H9 (cell line): ENCODE data around the gene MVD. TPM values are rescaled to one million over a fixed set of nuclear protein-coding genes. Genes with fewer than 3 reads are reported as not detected.

Source experiments
- DNase-seq: peaks from one replicate; pipeline ENCODE4 v3.0.0-alpha.2; 2017
- H2AFZ ChIP-seq: one replicate; pipeline ENCODE4 v1.6.1; 2013; ENCODE audit warnings: mild to moderate bottlenecking, low read length, control low read depth, moderate library complexity
- H2AK5ac ChIP-seq: 2 replicates; pipeline ENCODE4 v1.6.1; 2013; ENCODE audit warnings: low read length, control low read depth, mixed read lengths; ENCODE audit not compliant: insufficient read length
- H2BK120ac ChIP-seq: one replicate; pipeline ENCODE4 v1.6.1; 2013; ENCODE audit warnings: low read depth, mild to moderate bottlenecking, low read length, control low read depth, inconsistent platforms; ENCODE audit not compliant: poor library complexity, severe bottlenecking
- H2BK12ac ChIP-seq: 2 replicates; pipeline ENCODE4 v1.6.1; 2013; ENCODE audit warnings: low read length, control low read depth, mixed read lengths, low read depth; ENCODE audit not compliant: insufficient read length
- H2BK15ac ChIP-seq: 2 replicates; pipeline ENCODE4 v1.6.1; 2013; ENCODE audit warnings: low read depth, low read length, control low read depth
- H2BK20ac ChIP-seq: one replicate; pipeline ENCODE4 v1.6.1; 2013; ENCODE audit warnings: low read depth, mild to moderate bottlenecking, low read length, control low read depth, inconsistent platforms; ENCODE audit not compliant: poor library complexity, severe bottlenecking
- H2BK5ac ChIP-seq: 2 replicates; pipeline ENCODE4 v1.6.1; 2013; ENCODE audit warnings: low read length, control low read depth, mixed read lengths; ENCODE audit not compliant: insufficient read length
- H3K14ac ChIP-seq: 2 replicates; pipeline ENCODE4 v1.6.1; 2013; ENCODE audit warnings: low read length, control low read depth; ENCODE audit not compliant: insufficient read depth
- H3K18ac ChIP-seq: 2 replicates; pipeline ENCODE4 v1.6.1; 2013; ENCODE audit warnings: low read depth, mild to moderate bottlenecking, mixed read lengths, low read length, control low read depth; ENCODE audit not compliant: insufficient read length
- H3K23ac ChIP-seq: 2 replicates; pipeline ENCODE4 v1.6.1; 2013; ENCODE audit warnings: low read length, control low read depth, mixed read lengths, low read depth; ENCODE audit not compliant: insufficient read length
- H3K23me2 ChIP-seq: 2 replicates; pipeline ENCODE4 v1.6.1; 2013; ENCODE audit warnings: low read depth, mild to moderate bottlenecking, mixed read lengths, low read length, control low read depth; ENCODE audit not compliant: insufficient read length, poor library complexity, severe bottlenecking
- H3K27ac ChIP-seq: 2 replicates; pipeline ENCODE4 v1.5.1; 2013; ENCODE audit warnings: low read length, control low read depth, mixed read lengths, low read depth; ENCODE audit not compliant: insufficient read length
- H3K27me3 ChIP-seq: 2 replicates; pipeline ENCODE4 v1.6.1; 2013; ENCODE audit warnings: low read length, control low read depth, inconsistent platforms; ENCODE audit not compliant: insufficient read depth
- H3K4ac ChIP-seq: 2 replicates; pipeline ENCODE4 v1.6.1; 2013; ENCODE audit warnings: low read depth, mild to moderate bottlenecking, control low read depth, inconsistent platforms, low read length, moderate library complexity
- H3K4me1 ChIP-seq: 2 replicates; pipeline ENCODE4 v1.6.1; 2013; ENCODE audit warnings: low read length, control low read depth, inconsistent platforms; ENCODE audit not compliant: insufficient read depth
- H3K4me2 ChIP-seq: 2 replicates; pipeline ENCODE4 v1.6.1; 2013; ENCODE audit warnings: low read length, control low read depth, mixed read lengths; ENCODE audit not compliant: insufficient read length, insufficient read depth
- H3K56ac ChIP-seq: 2 replicates; pipeline ENCODE4 v1.6.1; 2013; ENCODE audit warnings: low read depth, mild to moderate bottlenecking, mixed read lengths, low read length, control low read depth; ENCODE audit not compliant: insufficient read length
- H3K79me1 ChIP-seq: 2 replicates; pipeline ENCODE4 v1.6.1; 2013; ENCODE audit warnings: low read depth, mild to moderate bottlenecking, moderate library complexity, low read length, control low read depth, inconsistent platforms; ENCODE audit not compliant: insufficient read depth, poor library complexity, severe bottlenecking
- H3K79me2 ChIP-seq: 2 replicates; pipeline ENCODE4 v1.6.1; 2013; ENCODE audit warnings: low read length, control low read depth, inconsistent platforms; ENCODE audit not compliant: insufficient read depth
- H3K9ac ChIP-seq: 2 replicates; pipeline ENCODE4 v1.6.1; 2013; ENCODE audit warnings: low read length, control low read depth, mixed read lengths; ENCODE audit not compliant: insufficient read length; ENCODE audit errors: extremely low read depth
- H3K9me3 ChIP-seq: one replicate; pipeline ENCODE4 v1.6.1; 2013; ENCODE audit warnings: low read depth, low read length, inconsistent platforms; ENCODE audit not compliant: control insufficient read depth
- H3T11ph ChIP-seq: one replicate; pipeline ENCODE4 v1.6.1; 2013; ENCODE audit warnings: mild to moderate bottlenecking, low read length, control low read depth, inconsistent platforms
- H4K20me1 ChIP-seq: one replicate; pipeline ENCODE4 v1.6.1; 2013; ENCODE audit not compliant: control insufficient read depth, insufficient read length, insufficient read depth
- H4K5ac ChIP-seq: 2 replicates; pipeline ENCODE4 v1.6.1; 2013; ENCODE audit warnings: low read depth, mild to moderate bottlenecking, mixed read lengths, low read length, control low read depth; ENCODE audit not compliant: insufficient read length
- H4K8ac ChIP-seq: replicated peaks from 2 replicates; pipeline ENCODE4 v1.6.1; 2013; ENCODE audit warnings: low read length, control low read depth, mixed read lengths, low read depth; ENCODE audit not compliant: insufficient read length
- H4K91ac ChIP-seq: 2 replicates; pipeline ENCODE4 v1.6.1; 2013; ENCODE audit warnings: low read depth, mild to moderate bottlenecking, moderate library complexity, mixed read lengths, low read length, control low read depth; ENCODE audit not compliant: insufficient read length
- H3K27ac Mint-ChIP-seq, 3 experiments: 2 replicates in 2 of 3; 3 replicates in 1 of 3; pipeline ENCODE4 v1.8.0; 2020 to 2021; ENCODE audit warnings: mixed read lengths in 3 of 3, mild to moderate bottlenecking in 1 of 3, moderate library complexity in 1 of 3
- H3K27me3 Mint-ChIP-seq: 2 replicates; pipeline ENCODE4 v1.8.0; 2021; ENCODE audit warnings: low read depth, mild to moderate bottlenecking, moderate library complexity, mixed read lengths
- H3K36me3 Mint-ChIP-seq, 3 experiments: 2 replicates in 2 of 3; 3 replicates in 1 of 3; pipeline ENCODE4 v1.8.0; 2020 to 2021; ENCODE audit warnings: low read depth in 3 of 3, mixed read lengths in 3 of 3; ENCODE audit not compliant: insufficient read depth in 1 of 3
- H3K4me1 Mint-ChIP-seq, 2 experiments: 2 replicates each; pipeline ENCODE4 v1.8.0; 2020; ENCODE audit warnings: mixed read lengths in 2 of 2
- H3K4me3 Mint-ChIP-seq, 2 experiments: 2 replicates in 1 of 2; 3 replicates in 1 of 2; pipeline ENCODE4 v1.8.0; 2020 to 2021; ENCODE audit warnings: mild to moderate bottlenecking in 2 of 2, mixed read lengths in 2 of 2, moderate library complexity in 1 of 2
- H3K9me3 Mint-ChIP-seq, 2 experiments: 2 replicates in 1 of 2; 3 replicates in 1 of 2; pipeline ENCODE4 v1.8.0; 2020; ENCODE audit warnings: mild to moderate bottlenecking in 2 of 2, mixed read lengths in 2 of 2, moderate library complexity in 1 of 2
- WGBS: extraction: QIAGEN DNeasy Blood & Tissue Kit; methylation state at CpG from one replicate; pipeline ENCODE4 v1.1.7; 2013; ENCODE audit warnings: missing lambda C conversion rate, low lambda C conversion rate, mixed read lengths; ENCODE audit not compliant: insufficient read length; ENCODE audit errors: extremely low coverage; 5-methylcytosine and 5-hydroxymethylcytosine counted together
- long read RNA-seq: library from polyadenylated mRNA; unstranded; transcript quantifications from one replicate; pipeline ENCODE4 v2.0.0, GENCODE V29; 2020
- total RNA-seq: library from RNA; stranded (reverse); gene quantifications from 2 replicates; pipeline ENCODE4 v1.2.1, GENCODE V29; 2021
- TF ChIP-seq, protein P1 (sequence below): fragments of 200-600 bp; sonication (generic); conservative IDR thresholded peaks from 3 replicates; pipeline ENCODE4 v1.8.0; 2021; ENCODE audit warnings: antibody characterized with exemption, mild to moderate bottlenecking

MVD gene, protein sequence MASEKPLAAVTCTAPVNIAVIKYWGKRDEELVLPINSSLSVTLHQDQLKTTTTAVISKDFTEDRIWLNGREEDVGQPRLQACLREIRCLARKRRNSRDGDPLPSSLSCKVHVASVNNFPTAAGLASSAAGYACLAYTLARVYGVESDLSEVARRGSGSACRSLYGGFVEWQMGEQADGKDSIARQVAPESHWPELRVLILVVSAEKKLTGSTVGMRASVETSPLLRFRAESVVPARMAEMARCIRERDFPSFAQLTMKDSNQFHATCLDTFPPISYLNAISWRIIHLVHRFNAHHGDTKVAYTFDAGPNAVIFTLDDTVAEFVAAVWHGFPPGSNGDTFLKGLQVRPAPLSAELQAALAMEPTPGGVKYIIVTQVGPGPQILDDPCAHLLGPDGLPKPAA
- total RNA-seq = 53.2 and 57.1 TPM in 2 replicates
- long read RNA-seq, transcript MVD-201 (10 exons, 1,823 nt) = major isoform, 454 of 573 reads
- long read RNA-seq, partial matches to known transcripts = 18 of 573 reads
- long read RNA-seq, other reads (novel, unspliced or antisense) = 94 of 573 reads

DNA sequence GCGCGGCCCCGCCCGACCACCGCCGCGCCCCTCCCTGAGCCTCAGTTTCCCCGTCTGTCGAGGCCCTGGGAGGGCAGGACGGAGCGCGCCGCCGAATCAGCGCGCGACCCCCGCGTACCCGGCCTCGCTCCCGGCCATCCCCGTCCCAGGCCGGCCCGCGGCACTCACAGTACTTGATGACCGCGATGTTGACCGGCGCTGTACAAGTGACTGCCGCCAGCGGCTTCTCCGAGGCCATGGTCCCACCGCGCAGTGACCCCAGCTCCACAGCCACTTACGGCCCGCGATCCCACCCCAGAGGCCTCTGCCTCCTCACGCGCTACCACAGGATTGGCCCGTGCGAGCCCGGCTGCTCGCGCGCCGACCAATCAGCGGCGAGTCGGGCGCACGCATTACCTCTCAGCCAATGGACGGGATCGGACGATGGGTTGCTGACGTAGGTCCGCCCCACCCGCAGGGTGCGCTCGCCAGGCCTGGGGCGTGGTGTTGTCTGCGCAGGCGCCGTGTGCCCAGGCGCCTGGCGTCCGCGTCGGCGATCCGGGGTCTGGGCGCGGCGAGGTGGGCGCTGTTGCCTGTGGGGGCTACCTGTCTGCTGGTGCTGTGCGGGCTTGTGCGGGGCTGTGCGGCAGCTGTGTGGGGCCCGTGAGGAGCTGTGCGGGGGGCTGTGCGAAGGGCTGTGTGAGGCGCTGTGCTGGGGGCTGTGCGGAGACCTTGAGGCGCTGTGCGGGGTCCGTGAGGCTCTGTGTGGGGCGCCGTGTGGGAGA lies at the start of gene MVD:
MVD (minus strand) TSS at position 249 of the 764 bp plus-strand sequence; CDS start at position 238, 11 bp downstream.
- Histone ChIP-seq H2AK5ac (no peak within 1 kb of the TSS), H2BK20ac (no peak within 1 kb of the TSS), H3K14ac (peak within 1 kb of the TSS; percentile 55; the same call in 1 of the 2 replicates), H3K79me2 (peaks cover 22% of the 10 kb centered on the region; the same call in 1 of the 2 replicates), H3K23ac (no peak within 1 kb of the TSS), H3K9me3 (no peaks in the 10 kb centered on the region), H2BK120ac (no peak within 1 kb of the TSS), H3K27ac (no peak within 1 kb of the TSS), H3K4me2 (peak within 1 kb of the TSS; percentile 77), H2BK5ac (no peak within 1 kb of the TSS), H3K23me2 (peaks cover 11% of the 10 kb centered on the region), H4K91ac (no peak within 1 kb of the TSS), H3K4ac (no peak within 1 kb of the TSS), H4K5ac (no peak within 1 kb of the TSS), H4K20me1 (no peaks in the 10 kb centered on the region), H3K9ac (peak within 1 kb of the TSS; percentile 63), H2BK12ac (no peak within 1 kb of the TSS), H3T11ph (no peak within 1 kb of the TSS), H2AFZ (no peak within 1 kb of the TSS), H2BK15ac (no peak within 1 kb of the TSS; the same call in 1 of the 2 replicates), H3K18ac (peak within 1 kb of the TSS; percentile 56), H3K27me3 (no peaks in the 10 kb centered on the region), H3K56ac (no peak within 1 kb of the TSS), H3K79me1 (peaks cover 3% of the 10 kb centered on the region), H3K4me1 (peaks cover 3% of the 10 kb centered on the region; the same call in 1 of the 2 replicates), H4K8ac (no peak within 1 kb of the TSS)
- WGBS = no CpG with 5 or more reads among the region's 88 CpGs
- H3K27me3 Mint-ChIP-seq = no peaks in the 10 kb centered on the region; the same call in 1 of the 2 replicates
- no peaks in the 10 kb centered on the region for H3K9me3 Mint-ChIP-seq
- peaks cover 8 to 18% (median 17%) of the 10 kb centered on the region in 3 experiments; a peak in 6 of 7 replicates for H3K36me3 Mint-ChIP-seq
- peak; percentile 99 for DNase-seq
- peak within 1 kb of the TSS; percentile 87 to 98 (median 94) for H3K27ac Mint-ChIP-seq
- TF ChIP-seq, protein P1, sequence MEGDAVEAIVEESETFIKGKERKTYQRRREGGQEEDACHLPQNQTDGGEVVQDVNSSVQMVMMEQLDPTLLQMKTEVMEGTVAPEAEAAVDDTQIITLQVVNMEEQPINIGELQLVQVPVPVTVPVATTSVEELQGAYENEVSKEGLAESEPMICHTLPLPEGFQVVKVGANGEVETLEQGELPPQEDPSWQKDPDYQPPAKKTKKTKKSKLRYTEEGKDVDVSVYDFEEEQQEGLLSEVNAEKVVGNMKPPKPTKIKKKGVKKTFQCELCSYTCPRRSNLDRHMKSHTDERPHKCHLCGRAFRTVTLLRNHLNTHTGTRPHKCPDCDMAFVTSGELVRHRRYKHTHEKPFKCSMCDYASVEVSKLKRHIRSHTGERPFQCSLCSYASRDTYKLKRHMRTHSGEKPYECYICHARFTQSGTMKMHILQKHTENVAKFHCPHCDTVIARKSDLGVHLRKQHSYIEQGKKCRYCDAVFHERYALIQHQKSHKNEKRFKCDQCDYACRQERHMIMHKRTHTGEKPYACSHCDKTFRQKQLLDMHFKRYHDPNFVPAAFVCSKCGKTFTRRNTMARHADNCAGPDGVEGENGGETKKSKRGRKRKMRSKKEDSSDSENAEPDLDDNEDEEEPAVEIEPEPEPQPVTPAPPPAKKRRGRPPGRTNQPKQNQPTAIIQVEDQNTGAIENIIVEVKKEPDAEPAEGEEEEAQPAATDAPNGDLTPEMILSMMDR = no peak
- peaks cover 15 to 24% of the 10 kb centered on the region in 2 experiments for H3K4me1 Mint-ChIP-seq
- peak within 1 kb of the TSS; percentile 91 to 97 for H3K4me3 Mint-ChIP-seq
